K562 (cell line): ENCODE results near the gene PLAAT5. TPM values are rescaled to one million over a fixed set of nuclear protein-coding genes. Genes with fewer than 3 reads are reported as not detected.

Experiments used
- ARNT ChIP-seq, 2 experiments: fragments of 450-650 bp; IDR thresholded peaks; 2 replicates each; pipeline ENCODE4 v1.6.1; 2016; ENCODE audit warnings: mild to moderate bottlenecking in 1 of 2
- CREB1 ChIP-seq, 2 experiments: sonication (generic) in 1 of 2; formaldehyde crosslinking in 1 of 2; IDR thresholded peaks; 2 replicates each; pipeline versions ENCODE4 v1.6.1 to v1.8.0; 2012 to 2022; ENCODE audit warnings: inconsistent platforms in 1 of 2, mild to moderate bottlenecking in 1 of 2, missing genetic modification reagents in 1 of 2, moderate library complexity in 1 of 2
- DEAF1 ChIP-seq: fragments of 450-650 bp; formaldehyde crosslinking; IDR thresholded peaks from 2 replicates; pipeline ENCODE4 v1.4.0; 2020; ENCODE audit warnings: mild to moderate bottlenecking, moderate library complexity
- DNMT1 ChIP-seq: fragments of 450-650 bp; IDR thresholded peaks from 2 replicates; pipeline ENCODE4 v1.6.1; 2016; ENCODE audit warnings: antibody characterized with exemption, mild to moderate bottlenecking
- ERF ChIP-seq: fragments of 450-650 bp; formaldehyde crosslinking; IDR thresholded peaks from 2 replicates; pipeline ENCODE4 v1.4.0; 2020; ENCODE audit warnings: mild to moderate bottlenecking, mixed read lengths
- GABPB2 ChIP-seq: fragments of 250-450 bp; sonication (Bioruptor Pico); conservative IDR thresholded peaks from 2 replicates; pipeline ENCODE4 v1.5.1; 2021; ENCODE audit warnings: mild to moderate bottlenecking
- GTF2A2 ChIP-seq: IDR thresholded peaks from 2 replicates; pipeline ENCODE4 v1.6.1; 2016; ENCODE audit warnings: mild to moderate bottlenecking, missing genetic modification characterization, missing compliant biosample characterization
- GTF2E2 ChIP-seq: fragments of 200-800 bp; sonication (Bioruptor generic); IDR thresholded peaks from 2 replicates; pipeline ENCODE4 v1.6.1; 2016; ENCODE audit warnings: missing genetic modification characterization, missing compliant biosample characterization
- HNRNPH1 ChIP-seq: fragments of 200-400 bp; formaldehyde crosslinking; optimal IDR thresholded peaks from 2 replicates; pipeline ENCODE3; 2017; ENCODE audit warnings: low read depth, mild to moderate bottlenecking, low read length, moderate library complexity
- ILF3 ChIP-seq: fragments of 450-650 bp; IDR thresholded peaks from 2 replicates; pipeline ENCODE4 v1.6.1; 2018; ENCODE audit warnings: antibody characterized with exemption, mild to moderate bottlenecking, moderate library complexity, borderline replicate concordance
- IRF9 ChIP-seq: fragments of 450-650 bp; IDR thresholded peaks from 2 replicates; pipeline ENCODE4 v1.6.1; 2016; ENCODE audit warnings: missing biosample characterization, missing genetic modification characterization
- KLF16 ChIP-seq: IDR thresholded peaks from 2 replicates; pipeline ENCODE4 v1.6.1; 2016; ENCODE audit warnings: antibody characterized with exemption
- MEIS2 ChIP-seq: fragments of 450-650 bp; IDR thresholded peaks from 2 replicates; pipeline ENCODE4 v1.6.1; 2014; ENCODE audit warnings: mild to moderate bottlenecking; ENCODE audit not compliant: partially characterized antibody
- NEUROD1 ChIP-seq: fragments of 150-350 bp; IDR thresholded peaks from 2 replicates; pipeline ENCODE4 v1.6.1; 2014; ENCODE audit warnings: borderline replicate concordance, low read length, low read depth; ENCODE audit not compliant: partially characterized antibody
- NFATC3 ChIP-seq: fragments of 450-650 bp; IDR thresholded peaks from 2 replicates; pipeline ENCODE4 v1.6.1; 2017; ENCODE audit warnings: mild to moderate bottlenecking
- NFIX ChIP-seq: fragments of 250-450 bp; sonication (Bioruptor Pico); IDR thresholded peaks from 2 replicates; pipeline ENCODE4 v1.4.0; 2020; ENCODE audit warnings: low read depth, mild to moderate bottlenecking, moderate library complexity
- NR3C1 ChIP-seq: sonication (generic); formaldehyde crosslinking; IDR thresholded peaks from 2 replicates; pipeline ENCODE4 v1.8.1; 2022; ENCODE audit warnings: missing genetic modification reagents
- POLR3G ChIP-seq: IDR thresholded peaks from 2 replicates; pipeline ENCODE4 v1.6.1; 2011; ENCODE audit not compliant: insufficient read length, insufficient replicate concordance; ENCODE audit errors: extremely low read depth
- RBBP5 ChIP-seq: fragments of 200-600 bp; sonication (generic); IDR thresholded peaks from 2 replicates; pipeline ENCODE4 v1.6.1; 2012; ENCODE audit warnings: borderline replicate concordance, mild to moderate bottlenecking, low read length, control low read depth, inconsistent platforms; ENCODE audit not compliant: insufficient read depth, poor library complexity, severe bottlenecking
- RBM15 ChIP-seq: fragments of 200-400 bp; formaldehyde crosslinking; IDR thresholded peaks from 2 replicates; pipeline ENCODE4 v1.6.1; 2018; ENCODE audit warnings: mild to moderate bottlenecking, low read length, moderate library complexity; ENCODE audit not compliant: insufficient read depth
- RBM39 ChIP-seq: fragments of 200-400 bp; formaldehyde crosslinking; optimal IDR thresholded peaks from 2 replicates; pipeline ENCODE3; 2018; ENCODE audit warnings: low read depth, low read length
- RHOXF2B ChIP-seq: fragments of 250-450 bp; sonication (Bioruptor Pico); conservative IDR thresholded peaks from 2 replicates; pipeline ENCODE4 v1.5.1; 2021
- SAFB2 ChIP-seq: fragments of 200-400 bp; formaldehyde crosslinking; IDR thresholded peaks from 2 replicates; pipeline ENCODE4 v1.6.1; 2018; ENCODE audit warnings: borderline replicate concordance, low read length, low read depth, moderate library complexity; ENCODE audit not compliant: severe bottlenecking
- SAP30 ChIP-seq: fragments of 200-600 bp; sonication (generic); IDR thresholded peaks from 2 replicates; pipeline ENCODE4 v1.6.1; 2012; ENCODE audit warnings: borderline replicate concordance, low read depth, mild to moderate bottlenecking, moderate library complexity, low read length, control low read depth, inconsistent platforms; ENCODE audit not compliant: insufficient read depth, poor library complexity, severe bottlenecking
- SMAD1 ChIP-seq: fragments of 150-350 bp; IDR thresholded peaks from 2 replicates; pipeline ENCODE4 v1.6.1; 2014; ENCODE audit warnings: low read length, low read depth; ENCODE audit not compliant: partially characterized antibody
- SMAD2 ChIP-seq: fragments of 150-350 bp; IDR thresholded peaks from 2 replicates; pipeline ENCODE4 v1.6.1; 2014; ENCODE audit warnings: low read depth, mild to moderate bottlenecking, low read length
- ZNF212 ChIP-seq: fragments of 450-650 bp; formaldehyde crosslinking; IDR thresholded peaks from 2 replicates; pipeline ENCODE4 v1.4.0; 2020; ENCODE audit warnings: mild to moderate bottlenecking
- ZNF583 ChIP-seq: fragments of 250-450 bp; sonication (Bioruptor Pico); IDR thresholded peaks from 2 replicates; pipeline ENCODE4 v1.4.0; 2020
- ZNF586 ChIP-seq: fragments of 450-650 bp; formaldehyde crosslinking; conservative IDR thresholded peaks from 2 replicates; pipeline ENCODE4 v1.4.0; 2020; ENCODE audit warnings: mild to moderate bottlenecking, moderate library complexity
- ZSCAN32 ChIP-seq: fragments of 450-650 bp; formaldehyde crosslinking; IDR thresholded peaks from 2 replicates; pipeline ENCODE4 v1.4.0; 2020; ENCODE audit warnings: mild to moderate bottlenecking, moderate library complexity
- polyA plus RNA-seq, 8 experiments: library from polyadenylated mRNA; depleted of rRNA in 4 of 8; stranded (reverse) in 5 of 8; unstranded in 3 of 8; fragments of >200 nt; fragmentation: Nextera tagmentation in 2 of 8; fragmentation: Illumina TruSeq in 1 of 8; extraction: Ambion mirVana in 2 of 8; extraction: Trizol in 1 of 8; gene quantifications; 2 replicates each; pipeline versions ENCODE4 v1.2.1 to v1.2.3, GENCODE V29; 2011 to 2014; ENCODE audit warnings: inconsistent platforms in 1 of 8, missing spikeins in 1 of 8
- total RNA-seq, 7 experiments: library from RNA; depleted of rRNA in 6 of 7; stranded (reverse); fragments of >200 nt in 6 of 7; fragmentation: Illumina TruSeq in 2 of 7; extraction: Trizol in 2 of 7; gene quantifications; 2 replicates each; pipeline versions ENCODE4 v1.2.1 to v1.2.3, GENCODE V29; 2011 to 2021; ENCODE audit warnings: low replicate concordance in 1 of 7

Gene PLAAT5
- total and polyA plus RNA-seq, 9 of the 15 experiments (the other 6 are each of a cell fraction or from before 2014, with no cell fraction given): not detected

GRCh38 chr11:63505857-63506528 lies 15.0 kb upstream of the PLAAT5 start, which contains the start of gene LGALS12 (continued):
- TF ChIP-seq IRF9 (tag) (no peak), MEIS2 (no peak), SAP30 (no peak), GABPB2 (CRISPR knock-in tag) (no peak), ERF (CRISPR knock-in tag) (no peak), RBM39 (no peak), HNRNPH1 (no peak), SAFB2 (no peak), ILF3 (no peak), NEUROD1 (no peak), ARNT (IDR thresholded peaks at IDR 0.05) (no peak), SMAD2 (no peak), GTF2A2 (tag) (no peak), NR3C1 (CRISPR knock-in tag) (no peak), RHOXF2B (CRISPR knock-in tag) (no peak), ZNF212 (CRISPR knock-in tag) (no peak), GTF2E2 (tag) (no peak), RBM15 (no peak), NFIX (CRISPR knock-in tag) (no peak), NFATC3 (no peak), DEAF1 (CRISPR knock-in tag) (no peak), ZNF586 (no peak), RBBP5 (peak; percentile 59), ZNF583 (CRISPR knock-in tag) (no peak), POLR3G (no peak), CREB1 (IDR thresholded peaks at IDR 0.05) (no peak), CREB1 (CRISPR knock-in tag; IDR thresholded peaks at IDR 0.05) (no peak), ZSCAN32 (CRISPR knock-in tag) (no peak), DNMT1 (no peak), SMAD1 (no peak), KLF16 (no peak)
